Measurements from ENCODE around the gene EFCAB11. TPM values are rescaled to one million over a fixed set of nuclear protein-coding genes. Genes with fewer than 3 reads are reported as not detected.

The EFCAB11 gene
- total RNA-seq, 1 donor from 2014 or later, result 7.7 TPM

- Mint-ChIP-seq H3K9me3 (ENCODE audit: low read depth) (peaks cover 7% of the 10 kb centered on the region), H3K27ac (ENCODE audit: unreplicated experiment) (no peak overlapping the region), H3K4me3 (ENCODE audit: unreplicated experiment) (no peak overlapping the region), H3K36me3 (ENCODE audit: low read depth) (no peaks in the 10 kb centered on the region), H3K27me3 (ENCODE audit: low read depth) (no peaks in the 10 kb centered on the region), H3K4me1 (ENCODE audit: low read depth) (peaks cover 9% of the 10 kb centered on the region)
- no peak for TF ChIP-seq CTCF (IDR thresholded peaks at IDR 0.05)
- DNase-seq (ENCODE audit: low spot score), result no peak
Observed at GRCh38 chr14:89755816-89756215, 198.7 kb downstream of the EFCAB11 start.

- Mint-ChIP-seq H3K4me1 (ENCODE audit: low read depth) (peaks cover 5% of the 10 kb centered on the region), H3K27me3 (ENCODE audit: low read depth) (no peaks in the 10 kb centered on the region), H3K27ac (ENCODE audit: unreplicated experiment) (no peak overlapping the region), H3K36me3 (ENCODE audit: low read depth) (no peaks in the 10 kb centered on the region), H3K9me3 (ENCODE audit: low read depth) (peaks cover 7% of the 10 kb centered on the region), H3K4me3 (ENCODE audit: unreplicated experiment) (no peak overlapping the region)
- DNase-seq (ENCODE audit: low spot score), result no peak
- no peak for TF ChIP-seq CTCF (IDR thresholded peaks at IDR 0.05)
Observed at GRCh38 chr14:89753828-89754412, 200.6 kb downstream of the EFCAB11 start.

GRCh38 chr14:89750908-89751392 is 203.6 kb downstream of the EFCAB11 start:
- H3K9me3 Mint-ChIP-seq (ENCODE audit: low read depth), result peaks cover 8% of the 10 kb centered on the region
- H3K4me3 Mint-ChIP-seq (ENCODE audit: unreplicated experiment), result no peak overlapping the region
- peaks cover 9% of the 10 kb centered on the region for H3K4me1 Mint-ChIP-seq (ENCODE audit: low read depth)
- H3K27ac Mint-ChIP-seq (ENCODE audit: unreplicated experiment), result no peak overlapping the region
- DNase-seq (ENCODE audit: low spot score), result no peak
- TF ChIP-seq CTCF (IDR thresholded peaks at IDR 0.05), result no peak
- no peaks in the 10 kb centered on the region for H3K27me3 Mint-ChIP-seq (ENCODE audit: low read depth)
- no peaks in the 10 kb centered on the region for H3K36me3 Mint-ChIP-seq (ENCODE audit: low read depth)

- peaks cover 9% of the 10 kb centered on the region for H3K9me3 Mint-ChIP-seq (ENCODE audit: low read depth)
- no peak for TF ChIP-seq CTCF (IDR thresholded peaks at IDR 0.05)
- no peaks in the 10 kb centered on the region for H3K27me3 Mint-ChIP-seq (ENCODE audit: low read depth)
- H3K27ac Mint-ChIP-seq (ENCODE audit: unreplicated experiment), result no peak overlapping the region
- H3K4me3 Mint-ChIP-seq (ENCODE audit: unreplicated experiment), result no peak overlapping the region
- H3K4me1 Mint-ChIP-seq (ENCODE audit: low read depth), result peaks cover 9% of the 10 kb centered on the region
- no peaks in the 10 kb centered on the region for H3K36me3 Mint-ChIP-seq (ENCODE audit: low read depth)
- no peak for DNase-seq (ENCODE audit: low spot score)
Observed at GRCh38 chr14:89750281-89750755, 204.2 kb downstream of the EFCAB11 start.

- Mint-ChIP-seq H3K27me3 (ENCODE audit: low read depth) (no peaks in the 10 kb centered on the region), H3K9me3 (ENCODE audit: low read depth) (peaks cover 9% of the 10 kb centered on the region), H3K36me3 (ENCODE audit: low read depth) (no peaks in the 10 kb centered on the region), H3K4me3 (ENCODE audit: unreplicated experiment) (no peak overlapping the region), H3K27ac (ENCODE audit: unreplicated experiment) (no peak overlapping the region), H3K4me1 (ENCODE audit: low read depth) (peaks cover 9% of the 10 kb centered on the region)
- no peak for TF ChIP-seq CTCF (IDR thresholded peaks at IDR 0.05)
- DNase-seq (ENCODE audit: low spot score), result no peak
Observed at GRCh38 chr14:89748004-89748403, 206.5 kb downstream of the EFCAB11 start.

Data from chondrocyte (in vitro differentiated cells).